ENCODE results near the gene BCL7C.

DNA sequence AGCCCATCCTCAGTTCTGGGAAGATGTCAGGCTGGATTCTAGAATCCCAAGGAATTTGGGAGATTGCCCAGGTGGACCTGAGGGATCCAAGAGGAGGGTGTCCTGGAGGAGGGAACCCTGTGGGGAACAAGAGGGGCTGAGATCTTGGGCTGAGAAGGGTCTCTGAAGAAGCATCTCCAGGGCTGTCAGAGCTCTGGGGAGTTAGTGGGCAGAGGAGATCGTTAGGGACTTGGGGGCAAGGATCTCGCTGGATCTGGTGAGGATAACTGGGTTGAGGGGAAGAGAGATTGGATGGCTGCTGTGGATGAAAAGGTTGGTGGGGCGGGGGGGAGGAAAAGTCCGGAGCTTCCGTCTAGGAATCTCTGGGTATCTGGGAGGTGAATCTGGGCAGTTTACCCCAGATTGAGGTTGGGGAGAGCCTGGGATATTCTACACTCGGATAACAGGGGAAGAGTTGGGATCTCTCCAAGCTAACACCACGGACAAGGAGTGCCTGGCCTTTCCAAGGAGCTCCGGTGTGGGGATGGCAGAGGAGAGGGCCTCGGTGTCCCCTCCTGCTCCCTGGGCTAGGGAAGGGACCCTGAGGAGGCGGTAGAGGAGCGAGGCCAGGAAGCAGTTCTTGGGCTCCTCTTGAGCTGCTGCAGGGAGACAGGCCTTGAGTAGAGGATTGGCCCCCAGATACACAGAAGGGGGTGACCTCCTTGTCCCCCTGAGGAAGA, 31.2 kb upstream of the BCL7C start:
- TF ChIP-seq, protein P1, sequence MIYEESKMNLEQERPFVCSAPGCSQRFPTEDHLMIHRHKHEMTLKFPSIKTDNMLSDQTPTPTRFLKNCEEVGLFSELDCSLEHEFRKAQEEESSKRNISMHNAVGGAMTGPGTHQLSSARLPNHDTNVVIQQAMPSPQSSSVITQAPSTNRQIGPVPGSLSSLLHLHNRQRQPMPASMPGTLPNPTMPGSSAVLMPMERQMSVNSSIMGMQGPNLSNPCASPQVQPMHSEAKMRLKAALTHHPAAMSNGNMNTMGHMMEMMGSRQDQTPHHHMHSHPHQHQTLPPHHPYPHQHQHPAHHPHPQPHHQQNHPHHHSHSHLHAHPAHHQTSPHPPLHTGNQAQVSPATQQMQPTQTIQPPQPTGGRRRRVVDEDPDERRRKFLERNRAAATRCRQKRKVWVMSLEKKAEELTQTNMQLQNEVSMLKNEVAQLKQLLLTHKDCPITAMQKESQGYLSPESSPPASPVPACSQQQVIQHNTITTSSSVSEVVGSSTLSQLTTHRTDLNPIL (CRISPR knock-in tag; IDR thresholded peaks at IDR 0.05; ENCODE audit: low read depth), result no peak
- TF ChIP-seq, protein P2, sequence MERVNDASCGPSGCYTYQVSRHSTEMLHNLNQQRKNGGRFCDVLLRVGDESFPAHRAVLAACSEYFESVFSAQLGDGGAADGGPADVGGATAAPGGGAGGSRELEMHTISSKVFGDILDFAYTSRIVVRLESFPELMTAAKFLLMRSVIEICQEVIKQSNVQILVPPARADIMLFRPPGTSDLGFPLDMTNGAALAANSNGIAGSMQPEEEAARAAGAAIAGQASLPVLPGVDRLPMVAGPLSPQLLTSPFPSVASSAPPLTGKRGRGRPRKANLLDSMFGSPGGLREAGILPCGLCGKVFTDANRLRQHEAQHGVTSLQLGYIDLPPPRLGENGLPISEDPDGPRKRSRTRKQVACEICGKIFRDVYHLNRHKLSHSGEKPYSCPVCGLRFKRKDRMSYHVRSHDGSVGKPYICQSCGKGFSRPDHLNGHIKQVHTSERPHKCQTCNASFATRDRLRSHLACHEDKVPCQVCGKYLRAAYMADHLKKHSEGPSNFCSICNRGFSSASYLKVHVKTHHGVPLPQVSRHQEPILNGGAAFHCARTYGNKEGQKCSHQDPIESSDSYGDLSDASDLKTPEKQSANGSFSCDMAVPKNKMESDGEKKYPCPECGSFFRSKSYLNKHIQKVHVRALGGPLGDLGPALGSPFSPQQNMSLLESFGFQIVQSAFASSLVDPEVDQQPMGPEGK (CRISPR knock-in tag; IDR thresholded peaks at IDR 0.05; ENCODE audit: borderline replicate concordance), result no peak
- TF ChIP-seq ARNTL (CRISPR knock-in tag; IDR thresholded peaks at IDR 0.05; ENCODE audit: borderline replicate concordance, low read depth), result no peak
- TF ChIP-seq RARB (CRISPR knock-in tag; IDR thresholded peaks at IDR 0.05), result no peak
- TF ChIP-seq ZNF565 (CRISPR knock-in tag; conservative IDR thresholded peaks at IDR 0.05; ENCODE audit: low read depth), result no peak
- TF ChIP-seq SNAI2 (CRISPR knock-in tag; IDR thresholded peaks at IDR 0.05), result no peak
